Esophagus muscularis mucosa (tissue), 4 donors: ENCODE measurements around the gene AGAP1. TPM values are rescaled to one million over a fixed set of nuclear protein-coding genes. Genes with fewer than 3 reads are reported as not detected.

Experiments
- DNase-seq: peaks from one replicate; pipeline ENCODE4 v3.0.0-alpha.2; 2017; ENCODE audit errors: extremely low spot score
- H3K27ac ChIP-seq, 4 donors: fragments of 200-600 bp; sonication (generic); replicated peaks in 1 of 4; 1 replicate in 3 of 4; 2 replicates in 1 of 4; pipeline ENCODE4 v1.5.1; 2016 to 2019; ENCODE audit warnings: mild to moderate bottlenecking in 1 of 4
- H3K27me3 ChIP-seq, 4 donors: fragments of 200-600 bp; sonication (generic); one replicate each; pipeline versions ENCODE4 v1.5.1 to v1.6.0; 2016 to 2019
- H3K36me3 ChIP-seq, 4 donors: fragments of 200-600 bp; sonication (generic); one replicate each; pipeline ENCODE4 v1.5.1; 2016 to 2019
- H3K4me1 ChIP-seq, 4 donors: fragments of 200-600 bp; sonication (generic); one replicate each; pipeline ENCODE4 v1.5.1; 2016 to 2019
- H3K4me3 ChIP-seq, 4 donors: fragments of 200-600 bp; sonication (generic); 1 replicate in 2 of 4; 2 replicates in 2 of 4; pipeline ENCODE4 v1.5.1; 2016 to 2019; ENCODE audit warnings: mild to moderate bottlenecking in 4 of 4, moderate library complexity in 1 of 4
- H3K9me3 ChIP-seq, 4 donors: fragments of 200-600 bp; sonication (generic); 1 replicate in 3 of 4; 2 replicates in 1 of 4; pipeline ENCODE4 v1.5.1; 2016 to 2019
- CTCF ChIP-seq, 3 experiments: fragments of 200-600 bp in 2 of 3; fragments of 450-650 bp in 1 of 3; sonication (generic) in 2 of 3; IDR thresholded peaks; one replicate each; pipeline ENCODE4 v1.5.1; 2017 to 2019; ENCODE audit warnings: antibody characterized with exemption in 3 of 3, mild to moderate bottlenecking in 2 of 3, moderate library complexity in 1 of 3
- EP300 ChIP-seq: sonication (generic); formaldehyde crosslinking; IDR thresholded peaks from one replicate; pipeline ENCODE4 v1.6.1; 2017; ENCODE audit warnings: antibody characterized with exemption
- POLR2A ChIP-seq: fragments of 450-650 bp; IDR thresholded peaks from one replicate; pipeline ENCODE4 v1.6.1; 2017; ENCODE audit warnings: antibody characterized with exemption, moderate library complexity, mild to moderate bottlenecking, low read depth
- POLR2AphosphoS5 ChIP-seq, 2 donors: sonication (generic); formaldehyde crosslinking; IDR thresholded peaks; one replicate each; pipeline ENCODE4 v1.6.1; 2017; ENCODE audit warnings: antibody characterized with exemption in 2 of 2
- WGBS: methylation state at CpG from one replicate; pipeline ENCODE4 v1.1.5; 2018; 5-methylcytosine and 5-hydroxymethylcytosine counted together
- intact Hi-C: fragments of 100-400 bp; cut with DNase I; formaldehyde crosslinking; loops from one replicate; pipeline ENCODE4 v1.15.1; 2023
- total RNA-seq, 4 donors: library from RNA; depleted of rRNA; stranded (reverse); fragments of >200 nt; gene quantifications; one replicate each; pipeline versions ENCODE4 v1.1.0 to v1.2.1, GENCODE V29; 2016

Gene AGAP1
- total RNA-seq, 4 donors from 2014 or later: 37.9 to 62.4 (median 47.2) TPM

- 100% methylated on average over 3 of the region's 9 CpGs for WGBS
- H3K27me3 ChIP-seq: no peaks in the 10 kb centered on the region
- no peak overlapping the region for H3K4me3 ChIP-seq
- H3K9me3 ChIP-seq: no peaks in the 10 kb centered on the region
- DNase-seq: no peak
- H3K4me1 ChIP-seq: peaks cover 0 to 12% (median 4%) of the 10 kb centered on the region in 4 donors
- intact Hi-C loops: no loop called here
- H3K36me3 ChIP-seq: peaks cover 0 to 5% (median 0%) of the 10 kb centered on the region in 4 donors
- H3K27ac ChIP-seq: no peak overlapping the region
- TF ChIP-seq POLR2A: no peak
- TF ChIP-seq EP300: no peak
- no peak for TF ChIP-seq CTCF (IDR thresholded peaks at IDR 0.05)
- TF ChIP-seq POLR2AphosphoS5 (IDR thresholded peaks at IDR 0.05): no peak
Observed at GRCh38 chr2:236103981-236104380, 610.1 kb downstream of the AGAP1 start.

DNA sequence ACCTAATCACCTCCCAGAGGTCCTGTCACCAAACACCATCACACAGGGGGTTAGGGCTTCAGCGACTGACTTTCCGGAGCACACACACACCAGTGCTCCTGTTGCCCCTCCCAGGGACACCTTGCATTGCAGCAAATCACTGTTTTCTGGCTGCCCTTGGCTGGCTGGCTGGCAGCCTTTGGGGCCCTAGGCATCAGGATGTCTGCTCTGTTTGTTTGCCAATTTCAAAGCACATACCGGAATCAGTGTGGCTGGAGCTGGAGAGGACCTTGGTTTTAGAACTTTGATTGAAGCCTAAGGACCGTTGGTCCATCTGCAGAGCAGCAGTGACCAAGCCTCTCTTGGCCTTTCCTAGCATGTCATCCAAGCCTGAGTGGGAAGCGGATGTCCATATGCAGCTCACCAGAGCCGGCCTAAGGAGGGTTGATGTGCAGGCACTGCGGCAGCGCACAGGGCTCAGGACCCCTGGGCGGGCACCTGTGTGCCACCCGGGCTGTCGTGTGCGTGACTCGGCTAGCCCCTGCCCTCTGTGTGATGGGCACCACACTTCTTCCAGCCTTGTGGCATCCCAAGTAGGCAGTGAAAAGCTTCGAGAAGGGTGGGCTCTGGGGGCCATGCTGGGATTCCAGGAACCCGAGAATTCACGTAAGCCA, 612.2 kb downstream of the AGAP1 start:
- Histone ChIP-seq H3K4me3 (no peak overlapping the region), H3K9me3 (no peaks in the 10 kb centered on the region), H3K4me1 (peaks cover 0 to 12% (median 4%) of the 10 kb centered on the region in 4 donors), H3K27me3 (no peaks in the 10 kb centered on the region), H3K27ac (no peak overlapping the region), H3K36me3 (peaks cover 0 to 11% (median 0%) of the 10 kb centered on the region in 4 donors)
- no peak for TF ChIP-seq EP300
- WGBS: 89% methylated on average over 12 of the region's 16 CpGs
- no peak for DNase-seq
- intact Hi-C loops: no loop called here

DNA sequence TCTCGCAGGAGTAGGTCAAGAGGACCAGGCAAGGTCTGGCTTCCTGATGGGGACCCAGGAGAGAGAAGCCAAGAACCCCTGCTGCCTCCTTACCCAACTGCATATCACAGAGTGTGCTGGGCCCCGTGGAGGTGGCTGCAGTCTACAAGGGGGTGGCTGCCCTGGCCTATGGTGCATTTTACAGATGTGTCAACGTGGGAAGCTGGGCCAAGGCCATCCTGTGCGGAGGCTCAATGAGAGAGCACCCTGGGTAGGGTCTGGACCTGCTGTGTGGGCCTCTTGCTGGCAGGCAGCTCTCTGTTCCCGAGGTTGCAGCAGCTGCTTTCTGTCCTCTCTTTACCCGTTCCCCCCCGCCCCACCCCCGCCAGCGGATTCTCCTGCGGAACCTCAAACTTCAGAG, 612.9 kb downstream of the AGAP1 start:
- no peak for DNase-seq

DNA sequence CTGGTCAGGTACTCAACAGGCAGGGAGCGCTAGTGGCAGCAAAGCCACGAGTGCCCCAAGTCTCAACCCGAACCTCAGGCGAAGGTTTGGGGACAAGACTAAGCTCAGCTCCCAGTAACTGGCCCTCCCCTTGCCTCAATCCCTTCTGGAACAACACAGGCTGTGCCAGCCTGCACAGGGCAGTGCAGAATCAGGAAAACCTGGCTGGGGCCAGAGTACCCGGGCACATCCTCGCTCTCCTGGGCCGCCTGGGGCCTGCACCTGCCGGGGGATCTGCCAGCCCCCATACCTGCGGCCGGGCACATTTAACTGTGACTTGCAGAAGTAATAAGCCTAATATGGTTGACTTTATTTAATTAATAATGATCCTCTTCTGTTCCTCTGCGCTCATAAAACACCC, 613.7 kb downstream of the AGAP1 start:
- Histone ChIP-seq H3K27me3 (no peaks in the 10 kb centered on the region), H3K4me1 (peaks cover 0 to 12% (median 4%) of the 10 kb centered on the region in 4 donors), H3K36me3 (peaks cover 0 to 8% (median 0%) of the 10 kb centered on the region in 4 donors), H3K4me3 (no peak overlapping the region), H3K9me3 (no peaks in the 10 kb centered on the region), H3K27ac (no peak overlapping the region)
- WGBS: 94% methylated on average over 9 of the region's 11 CpGs
- TF ChIP-seq EP300: no peak
- no peak for TF ChIP-seq POLR2AphosphoS5 (IDR thresholded peaks at IDR 0.05)
- TF ChIP-seq POLR2A: no peak
- no peak for TF ChIP-seq CTCF (IDR thresholded peaks at IDR 0.05)
- intact Hi-C loops: no loop called here
- no peak for DNase-seq

More for the DNA sequence above, 612.9 kb downstream of the AGAP1 start:
- peaks cover 0 to 6% (median 0%) of the 10 kb centered on the region in 4 donors for H3K36me3 ChIP-seq
- no peak overlapping the region for H3K27ac ChIP-seq
- TF ChIP-seq POLR2AphosphoS5 (IDR thresholded peaks at IDR 0.05): no peak
- no peak for TF ChIP-seq POLR2A
- TF ChIP-seq EP300: no peak
- TF ChIP-seq CTCF (IDR thresholded peaks at IDR 0.05): no peak
- H3K4me1 ChIP-seq: peaks cover 0 to 12% (median 4%) of the 10 kb centered on the region in 4 donors
- no peaks in the 10 kb centered on the region for H3K27me3 ChIP-seq
- 81% methylated on average over 9 of the region's 10 CpGs for WGBS
- H3K4me3 ChIP-seq: no peak overlapping the region
- intact Hi-C loops: no loop called here
- H3K9me3 ChIP-seq: no peaks in the 10 kb centered on the region

DNA sequence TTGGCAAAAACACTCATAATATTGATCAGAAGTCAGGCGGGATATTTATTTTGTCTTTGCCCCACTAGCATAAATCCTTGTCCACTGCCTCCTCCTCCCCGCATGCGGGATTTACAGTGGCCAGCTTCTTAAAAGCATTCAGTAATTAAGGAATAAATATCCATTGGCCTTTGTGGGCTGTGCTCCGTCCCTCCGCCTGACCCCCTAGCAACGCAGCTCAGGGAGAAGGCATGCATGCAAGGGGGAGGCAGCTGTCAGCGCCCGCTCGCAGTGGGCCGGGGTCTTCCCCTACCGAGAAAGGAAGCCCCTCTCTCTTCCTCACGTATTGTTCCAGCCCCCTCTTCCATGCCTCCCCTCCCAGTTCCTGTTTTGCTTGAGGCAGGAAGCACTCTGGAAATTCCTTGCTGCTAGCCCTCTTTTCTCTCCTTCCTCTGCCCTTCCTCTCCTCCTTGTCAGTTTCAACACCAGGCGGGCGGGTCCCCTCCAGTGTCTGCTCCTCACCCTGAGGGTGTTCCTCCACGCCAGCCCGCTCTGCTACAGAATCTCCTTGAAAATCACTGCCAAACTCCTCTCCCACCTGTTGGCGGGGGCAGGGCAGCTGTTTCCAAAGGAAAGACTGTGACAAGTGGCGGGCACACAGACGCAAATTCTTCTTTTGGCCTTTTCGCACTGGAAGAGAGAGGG, 614.2 kb downstream of the AGAP1 start:
- no peak for DNase-seq
- no peaks in the 10 kb centered on the region for H3K9me3 ChIP-seq
- peaks cover 0 to 12% (median 4%) of the 10 kb centered on the region in 4 donors for H3K4me1 ChIP-seq
- H3K27ac ChIP-seq: no peak overlapping the region
- WGBS: 67% methylated on average over 20 of the region's 20 CpGs
- TF ChIP-seq EP300 (no peak), CTCF (IDR thresholded peaks at IDR 0.05) (no peak), POLR2A (no peak), POLR2AphosphoS5 (IDR thresholded peaks at IDR 0.05) (no peak)
- peaks cover 0 to 10% (median 0%) of the 10 kb centered on the region in 4 donors for H3K36me3 ChIP-seq
- no peaks in the 10 kb centered on the region for H3K27me3 ChIP-seq
- intact Hi-C loops: no loop called here
- H3K4me3 ChIP-seq: no peak overlapping the region
